T-helper 2 cell (primary cell): Measurements from ENCODE around the gene CCM2.

Source experiments
- DNase-seq, 5 experiments: peaks; one replicate each; pipeline versions ENCODE4 v3.0.0 to v3.0.0-alpha.2; 2012 to 2022

Gene CCM2

GRCh38 chr7:45068236-45069023 lies 68.4 kb downstream of the CCM2 start:
- no peak for DNase-seq

GRCh38 chr7:45069444-45070253 lies 69.6 kb downstream of the CCM2 start:
- no peak for DNase-seq

- DNase-seq, result no peak
Observed at GRCh38 chr7:45070254-45070642, 70.2 kb downstream of the CCM2 start.

- no peak for DNase-seq
Observed at GRCh38 chr7:45071528-45071927, 71.5 kb downstream of the CCM2 start.

- DNase-seq, result no peak
Observed at GRCh38 chr7:45072131-45073030, 72.4 kb downstream of the CCM2 start.

- no peak for DNase-seq
Observed at GRCh38 chr7:45073031-45073785, 73.2 kb downstream of the CCM2 start.

GRCh38 chr7:45073786-45074527 lies 74.0 kb downstream of the CCM2 start:
- DNase-seq, result no peak

GRCh38 chr7:45074528-45075354 lies 74.7 kb downstream of the CCM2 start:
- no peak for DNase-seq

- no peak for DNase-seq
Observed at GRCh38 chr7:45075355-45075644, 75.3 kb downstream of the CCM2 start.

- DNase-seq, result no peak
Observed at GRCh38 chr7:45075871-45076796, 76.1 kb downstream of the CCM2 start.

GRCh38 chr7:45076946-45077345 lies 76.9 kb downstream of the CCM2 start:
- DNase-seq, result no peak

GRCh38 chr7:45077579-45077978 lies 77.6 kb downstream of the CCM2 start:
- no peak for DNase-seq

- DNase-seq, result peak in 1 of 5 experiments; percentile 15
Observed at GRCh38 chr7:45078125-45078681, 78.2 kb downstream of the CCM2 start.

GRCh38 chr7:45080265-45080957 lies 80.4 kb downstream of the CCM2 start:
- peak in 1 of 5 experiments; percentile 18 for DNase-seq

GRCh38 chr7:45080958-45081669 lies 81.1 kb downstream of the CCM2 start:
- DNase-seq, result no peak

GRCh38 chr7:45081670-45081974 lies 81.6 kb downstream of the CCM2 start:
- DNase-seq, result no peak

- no peak for DNase-seq
Observed at GRCh38 chr7:45082031-45082830, 82.2 kb downstream of the CCM2 start.
